Activated naive CD4-positive, alpha-beta T cell (primary cell): Measurements from ENCODE around the gene ZNF22.

ENCODE experiments used
- DNase-seq, 4 experiments: peaks; one replicate each; lab custom pipeline; 2025; lab: John Stamatoyannopoulos, UW

ZNF22 gene

DNA sequence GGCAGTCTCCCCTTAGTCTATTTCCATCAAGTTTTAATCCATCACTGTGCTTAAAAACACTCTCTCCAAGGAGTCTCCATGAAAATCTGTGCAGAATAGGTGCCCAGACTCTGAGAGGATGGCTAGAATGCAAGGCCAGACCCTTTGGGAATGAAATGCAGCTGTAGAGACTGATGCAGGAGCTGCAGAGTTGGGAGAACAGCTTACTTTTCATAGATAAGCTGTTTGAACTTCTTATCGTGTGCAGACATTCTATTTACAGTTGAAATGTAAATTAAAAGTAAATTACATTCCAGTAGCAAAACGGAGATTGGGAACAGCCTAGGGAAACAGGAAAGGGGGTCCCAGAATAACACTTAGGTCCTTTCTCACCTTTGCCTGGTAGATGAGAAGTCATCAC lies 14.9 kb downstream of the ZNF22 start:
- DNase-seq: no peak

DNA sequence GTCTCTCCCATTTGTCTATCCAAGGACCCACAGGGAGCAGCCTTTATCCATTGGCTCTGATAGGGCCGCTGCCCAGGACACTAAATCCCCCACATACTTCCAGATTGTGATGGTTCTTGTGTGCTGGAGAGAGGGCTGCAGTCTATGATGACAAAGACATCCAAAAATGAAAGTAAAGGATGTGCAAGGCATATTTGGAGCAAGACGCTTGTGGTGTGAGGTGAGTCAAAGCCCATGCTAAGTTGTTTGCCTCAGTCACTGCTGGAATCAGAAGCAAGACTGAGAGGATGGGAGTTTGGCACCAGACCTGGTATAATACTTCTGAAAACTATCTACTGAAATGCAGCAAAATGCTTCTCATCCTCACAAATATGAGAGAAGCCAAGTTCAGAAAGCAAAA lies 22.7 kb downstream of the ZNF22 start:
- DNase-seq: no peak

DNA sequence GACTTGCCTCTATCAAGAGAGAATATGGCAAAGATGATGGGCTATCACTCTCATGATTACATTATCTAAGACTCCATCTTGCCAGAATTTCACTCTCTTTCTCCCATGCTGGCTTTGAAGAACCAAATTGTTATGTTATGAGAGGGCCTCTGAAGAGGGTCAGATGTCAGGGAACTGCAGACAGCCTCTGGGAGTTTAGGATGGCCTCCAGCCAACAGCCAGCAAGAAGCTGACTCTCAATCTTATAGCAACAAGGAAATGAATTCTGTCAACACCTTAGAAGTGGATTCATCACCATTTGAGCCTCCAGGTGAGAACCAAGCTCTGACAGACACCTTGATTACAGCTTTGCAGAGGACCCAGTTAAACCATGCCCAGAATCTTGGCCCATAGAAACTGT lies 33.6 kb downstream of the ZNF22 start:
- no peak for DNase-seq

- DNase-seq: no peak
Measured at GRCh38 chr10:45035673-45036072, 35.0 kb downstream of the ZNF22 start.

GRCh38 chr10:45040921-45041542 lies 40.3 kb downstream of the ZNF22 start:
- no peak for DNase-seq

GRCh38 chr10:45044290-45044689 lies 43.6 kb downstream of the ZNF22 start:
- no peak for DNase-seq

GRCh38 chr10:45050551-45051235 lies 50.0 kb downstream of the ZNF22 start:
- DNase-seq: no peak

GRCh38 chr10:45052700-45053099 lies 52.0 kb downstream of the ZNF22 start:
- DNase-seq: no peak

GRCh38 chr10:45053569-45054100 lies 52.9 kb downstream of the ZNF22 start:
- no peak for DNase-seq
